ENCODE results near the gene RAB8B.

GRCh38 chr15:63186065-63186464, 3.3 kb upstream of the RAB8B start:
- TF ChIP-seq CTCF (IDR thresholded peaks at IDR 0.05) (no peak), POLR2A (IDR thresholded peaks at IDR 0.05) (no peak)
